Right cardiac atrium (tissue), 5 donors: Measurements from ENCODE around the gene BRAF. TPM values are rescaled to one million over a fixed set of nuclear protein-coding genes. Genes with fewer than 3 reads are reported as not detected.

ENCODE experiments used
- ATAC-seq, 2 donors: fragments of 200-7000 bp; cut with Tn5 transposase; one replicate each; pipeline versions ENCODE4 v1.8.0 to v1.9.1; 2020; ENCODE audit warnings: moderate library complexity in 2 of 2, mild to moderate bottlenecking in 1 of 2
- DNase-seq, 3 donors: peaks; one replicate each; pipeline ENCODE4 v3.0.0-alpha.2; 2020
- H3K27ac ChIP-seq: one replicate; pipeline ENCODE4 v1.5.1; 2013; ENCODE audit warnings: mild to moderate bottlenecking, low read length, control low read depth, moderate library complexity
- H3K27me3 ChIP-seq: one replicate; pipeline ENCODE4 v1.6.1; 2013; ENCODE audit not compliant: control insufficient read depth, insufficient read depth
- H3K4me1 ChIP-seq: one replicate; pipeline ENCODE4 v1.6.1; 2013; ENCODE audit warnings: low read length; ENCODE audit not compliant: control insufficient read depth, insufficient read depth
- H3K4me3 ChIP-seq: one replicate; pipeline ENCODE4 v1.5.1; 2013; ENCODE audit warnings: low read length, control low read depth
- H3K9me3 ChIP-seq: one replicate; pipeline ENCODE4 v1.6.1; 2013; ENCODE audit warnings: low read length; ENCODE audit not compliant: control insufficient read depth
- WGBS: extraction: QIAGEN DNeasy Blood & Tissue Kit; methylation state at CpG from one replicate; pipeline ENCODE4 v1.1.7; 2013; 5-methylcytosine and 5-hydroxymethylcytosine counted together
- intact Hi-C, 4 donors: fragments of 100-400 bp; cut with DNase I; formaldehyde crosslinking; loops; one replicate each; pipeline versions ENCODE4 v1.11.0 to v1.14.0; 2022 to 2023
- polyA plus RNA-seq: library from polyadenylated mRNA; stranded (reverse); fragments of 200-250 nt; gene quantifications from one replicate; pipeline ENCODE4 v1.2.3, GENCODE V29; 2013
- total RNA-seq, 4 donors: library from RNA; stranded (reverse); fragmentation: NEBNext Ultra II Directional; extraction: Animal tissue kit (Norgen Biotek cat#: 25700); gene quantifications; one replicate each; pipeline ENCODE4 v1.2.1, GENCODE V29; 2021
- donor health status: healthy with polysubstance abuse.
- donor health status: DM: no; HTN: yes; CAD: no.
- donor health status: DM: no; HTN: no; CAD: no.
- donor health status: DM: no; HTN: yes; CAD: no; lungs with severe emphysema.
- donor health status: DM: yes; HTN: yes; CAD: no.

The BRAF gene
- total and polyA plus RNA-seq, 5 donors: 8.4 to 29.3 (median 25.8) TPM

GRCh38 chr7:140691376-140692045 is 233.2 kb downstream of the BRAF start:
- Histone ChIP-seq H3K27me3 (no peaks in the 10 kb centered on the region), H3K4me3 (no peak overlapping the region), H3K27ac (no peak overlapping the region), H3K9me3 (no peaks in the 10 kb centered on the region), H3K4me1 (no peaks in the 10 kb centered on the region)
- intact Hi-C loops: no loop called here
- no peak for ATAC-seq
- peak in 1 of 3 donors; percentile 16 for DNase-seq
- WGBS: 90% methylated on average over 12 of the region's 12 CpGs

GRCh38 chr7:140689199-140690152 is 235.3 kb downstream of the BRAF start:
- DNase-seq: peak in 1 of 3 donors; percentile 22
- Histone ChIP-seq H3K4me1 (no peaks in the 10 kb centered on the region), H3K9me3 (no peaks in the 10 kb centered on the region), H3K4me3 (no peak overlapping the region), H3K27me3 (no peaks in the 10 kb centered on the region), H3K27ac (no peak overlapping the region)
- intact Hi-C loops: no loop called here
- ATAC-seq: no peak
- WGBS: 94% methylated on average over 16 of the region's 16 CpGs

GRCh38 chr7:140688341-140688740 is 236.4 kb downstream of the BRAF start:
- no peak overlapping the region for H3K27ac ChIP-seq
- WGBS: 93% methylated on average over 6 of the region's 6 CpGs
- intact Hi-C loops: no loop called here
- H3K4me3 ChIP-seq: no peak overlapping the region
- no peak for ATAC-seq
- H3K27me3 ChIP-seq: no peaks in the 10 kb centered on the region
- H3K9me3 ChIP-seq: no peaks in the 10 kb centered on the region
- no peak for DNase-seq
- H3K4me1 ChIP-seq: no peaks in the 10 kb centered on the region

- ATAC-seq: no peak
- intact Hi-C loops: no loop called here
- no peaks in the 10 kb centered on the region for H3K27me3 ChIP-seq
- no peaks in the 10 kb centered on the region for H3K4me1 ChIP-seq
- no peaks in the 10 kb centered on the region for H3K9me3 ChIP-seq
- DNase-seq: peak in 1 of 3 donors; percentile 26
- no peak overlapping the region for H3K27ac ChIP-seq
- WGBS: 96% methylated on average over 11 of the region's 11 CpGs
- no peak overlapping the region for H3K4me3 ChIP-seq
Measured at GRCh38 chr7:140686921-140687320, 237.8 kb downstream of the BRAF start.

- DNase-seq (peak in 1 of 3 donors; percentile 20), ATAC-seq (no peak)
- intact Hi-C loops: no loop called here
- Histone ChIP-seq H3K27ac (no peak overlapping the region), H3K4me1 (no peaks in the 10 kb centered on the region), H3K9me3 (no peaks in the 10 kb centered on the region), H3K27me3 (no peaks in the 10 kb centered on the region), H3K4me3 (no peak overlapping the region)
- 66% methylated on average over 10 of the region's 10 CpGs for WGBS
Measured at GRCh38 chr7:140685407-140686087, 239.2 kb downstream of the BRAF start.

GRCh38 chr7:140684066-140684950 is 240.4 kb downstream of the BRAF start:
- 89% methylated on average over 20 of the region's 20 CpGs for WGBS
- no peak overlapping the region for H3K4me3 ChIP-seq
- intact Hi-C loops: no loop called here
- no peaks in the 10 kb centered on the region for H3K4me1 ChIP-seq
- peak in 1 of 3 donors; percentile 13 for DNase-seq
- no peaks in the 10 kb centered on the region for H3K9me3 ChIP-seq
- no peaks in the 10 kb centered on the region for H3K27me3 ChIP-seq
- ATAC-seq: peak in 1 of 2 donors; percentile 37
- H3K27ac ChIP-seq: no peak overlapping the region

GRCh38 chr7:140683657-140684056 is 241.1 kb downstream of the BRAF start:
- DNase-seq (peak in 1 of 3 donors; percentile 22), ATAC-seq (no peak)
- WGBS: 78% methylated on average over 3 of the region's 3 CpGs
- intact Hi-C loops: no loop called here
- Histone ChIP-seq H3K9me3 (no peaks in the 10 kb centered on the region), H3K4me1 (no peaks in the 10 kb centered on the region), H3K4me3 (no peak overlapping the region), H3K27me3 (no peaks in the 10 kb centered on the region), H3K27ac (no peak overlapping the region)

GRCh38 chr7:140681766-140682165 is 243.0 kb downstream of the BRAF start:
- DNase-seq (no peak), ATAC-seq (no peak)
- Histone ChIP-seq H3K27ac (no peak overlapping the region), H3K4me3 (no peak overlapping the region), H3K4me1 (no peaks in the 10 kb centered on the region), H3K9me3 (no peaks in the 10 kb centered on the region), H3K27me3 (no peaks in the 10 kb centered on the region)
- intact Hi-C loops: no loop called here
- 97% methylated on average over 3 of the region's 3 CpGs for WGBS

GRCh38 chr7:140680886-140681285 is 243.8 kb downstream of the BRAF start:
- ATAC-seq: no peak
- WGBS: 88% methylated on average over 7 of the region's 7 CpGs
- H3K27ac ChIP-seq: no peak overlapping the region
- no peaks in the 10 kb centered on the region for H3K27me3 ChIP-seq
- DNase-seq: no peak
- no peaks in the 10 kb centered on the region for H3K4me1 ChIP-seq
- H3K4me3 ChIP-seq: no peak overlapping the region
- intact Hi-C loops: no loop called here
- no peaks in the 10 kb centered on the region for H3K9me3 ChIP-seq

- Histone ChIP-seq H3K4me3 (no peak overlapping the region), H3K27me3 (no peaks in the 10 kb centered on the region), H3K4me1 (no peaks in the 10 kb centered on the region), H3K27ac (no peak overlapping the region), H3K9me3 (no peaks in the 10 kb centered on the region)
- intact Hi-C loops: no loop called here
- 91% methylated on average over 9 of the region's 9 CpGs for WGBS
- DNase-seq (no peak), ATAC-seq (no peak)
Measured at GRCh38 chr7:140679186-140679585, 245.5 kb downstream of the BRAF start.
